Skin of body (tissue), 2 donors: ENCODE measurements around the gene KLHL7. TPM values are rescaled to one million over a fixed set of nuclear protein-coding genes. Genes with fewer than 3 reads are reported as not detected.
"Not testable (repeated sequence)": the region's sequence is repeated elsewhere in the genome, so short reads cannot be mapped to it uniquely, and the experiment has no call there.

Source experiments
- DNase-seq: peaks from one replicate; lab custom pipeline; 2025; lab: John Stamatoyannopoulos, UW
- total RNA-seq: library from RNA; depleted of rRNA; stranded (reverse); fragments of >200 nt; gene quantifications from one replicate; pipeline ENCODE4 v1.2.3, GENCODE V29; 2014

The KLHL7 gene
- total RNA-seq, 1 donor from 2014 or later: 30.7 TPM

DNA sequence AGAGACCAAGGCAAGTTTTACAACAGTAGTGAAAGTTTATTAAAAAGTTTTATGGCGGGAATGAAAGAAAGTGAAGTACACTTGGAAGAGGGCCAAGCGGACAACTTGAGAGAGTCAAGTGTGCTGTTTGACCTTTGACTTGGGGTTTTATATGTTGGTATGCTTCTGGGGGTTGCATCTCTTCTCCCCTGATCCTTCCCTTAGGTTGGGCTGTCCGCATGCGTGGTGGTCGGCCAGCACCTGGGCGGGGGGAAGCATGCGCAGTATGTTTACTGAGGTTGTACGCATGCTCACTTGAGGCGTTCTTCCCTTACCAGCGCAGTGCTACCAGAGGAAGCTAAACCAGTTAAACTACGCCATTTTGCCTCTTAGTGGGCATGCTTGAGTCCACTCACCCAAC, 108.2 kb downstream of the KLHL7 start:
- no peak for DNase-seq

DNA sequence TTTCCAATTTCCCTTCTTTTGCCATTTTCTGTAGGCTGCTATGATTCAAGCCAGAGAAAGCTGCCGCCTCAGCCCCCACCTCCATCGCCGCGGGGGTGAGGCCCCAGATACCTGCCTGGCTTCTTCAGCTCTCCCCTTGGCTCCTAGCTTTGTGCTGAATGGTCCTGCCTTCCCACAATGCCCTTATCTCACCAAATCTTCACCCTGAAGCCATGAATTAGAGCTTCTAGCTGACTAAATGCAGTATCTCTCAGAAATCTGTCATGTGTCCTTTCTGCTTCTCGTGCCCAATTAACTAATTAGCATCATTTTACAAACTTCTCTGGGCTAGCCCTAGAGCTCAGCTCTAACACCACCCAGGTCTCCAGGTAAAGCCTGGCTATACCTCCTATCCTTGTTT, 108.8 kb downstream of the KLHL7 start:
- no peak for DNase-seq

- no peak for DNase-seq
Measured at GRCh38 chr7:23214938-23215337, 109.4 kb downstream of the KLHL7 start.

DNA sequence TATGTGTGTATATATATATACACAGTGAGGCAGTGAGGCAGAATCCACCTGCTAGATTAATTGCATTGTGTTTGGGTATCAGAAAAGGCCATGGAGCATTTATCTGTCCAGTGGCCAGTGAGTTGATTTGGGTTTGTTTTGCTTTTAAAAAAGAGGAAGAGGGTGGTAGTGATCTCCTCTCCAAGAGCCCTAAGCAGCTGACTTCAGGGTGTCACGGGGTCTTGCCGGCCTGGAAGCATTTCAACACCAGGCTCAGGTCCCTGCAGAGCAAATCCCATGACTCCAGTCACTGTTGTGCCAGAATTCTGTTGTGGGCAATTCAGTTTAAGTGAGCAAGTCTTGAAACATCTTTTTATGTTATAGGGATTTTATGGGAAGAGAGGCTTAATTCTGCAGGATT, 110.4 kb downstream of the KLHL7 start:
- DNase-seq: no peak

DNA sequence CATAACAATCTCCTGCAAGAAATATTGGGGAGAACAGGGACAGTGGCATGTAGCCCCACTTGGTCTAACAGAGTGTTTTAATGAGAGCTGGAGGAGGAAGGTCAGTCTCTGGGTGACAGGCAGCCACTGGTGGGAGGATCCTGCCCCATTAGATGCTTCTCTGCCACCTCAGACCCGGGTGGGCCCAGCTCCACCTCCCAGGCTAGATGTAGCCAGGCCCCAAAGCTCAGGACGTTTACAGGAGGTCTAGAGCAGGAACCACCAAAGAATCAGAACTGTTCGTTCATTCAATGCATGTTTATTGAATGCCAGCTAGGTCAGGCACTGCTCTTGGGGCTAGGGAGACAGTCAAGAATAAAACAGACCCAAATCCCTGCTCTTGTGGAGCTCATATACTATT, 112.6 kb downstream of the KLHL7 start:
- no peak for DNase-seq

- no peak for DNase-seq
Measured at GRCh38 chr7:23220690-23221305, 115.2 kb downstream of the KLHL7 start.

- DNase-seq: no peak
Measured at GRCh38 chr7:23222439-23223030, 117.0 kb downstream of the KLHL7 start.

DNA sequence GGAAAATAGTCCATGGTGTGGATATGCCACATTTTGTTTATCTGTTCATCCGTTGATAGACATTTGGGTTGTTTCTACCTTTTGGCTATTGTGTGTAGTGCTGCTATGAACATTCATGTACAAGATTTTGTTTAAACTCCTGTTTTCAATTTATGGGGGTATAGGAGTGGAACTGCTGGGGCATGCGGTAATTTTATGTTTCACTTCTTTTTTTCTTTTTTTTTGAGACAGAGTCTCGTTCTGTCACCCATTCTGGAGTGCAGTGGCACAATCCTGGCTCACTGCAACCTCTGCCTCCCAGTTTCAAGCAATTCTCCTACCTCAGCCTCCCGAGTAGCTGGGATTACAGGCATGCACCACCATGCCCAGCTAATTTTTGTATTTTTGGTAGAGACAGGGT, 118.8 kb downstream of the KLHL7 start:
- not testable (repeated sequence) for DNase-seq

DNA sequence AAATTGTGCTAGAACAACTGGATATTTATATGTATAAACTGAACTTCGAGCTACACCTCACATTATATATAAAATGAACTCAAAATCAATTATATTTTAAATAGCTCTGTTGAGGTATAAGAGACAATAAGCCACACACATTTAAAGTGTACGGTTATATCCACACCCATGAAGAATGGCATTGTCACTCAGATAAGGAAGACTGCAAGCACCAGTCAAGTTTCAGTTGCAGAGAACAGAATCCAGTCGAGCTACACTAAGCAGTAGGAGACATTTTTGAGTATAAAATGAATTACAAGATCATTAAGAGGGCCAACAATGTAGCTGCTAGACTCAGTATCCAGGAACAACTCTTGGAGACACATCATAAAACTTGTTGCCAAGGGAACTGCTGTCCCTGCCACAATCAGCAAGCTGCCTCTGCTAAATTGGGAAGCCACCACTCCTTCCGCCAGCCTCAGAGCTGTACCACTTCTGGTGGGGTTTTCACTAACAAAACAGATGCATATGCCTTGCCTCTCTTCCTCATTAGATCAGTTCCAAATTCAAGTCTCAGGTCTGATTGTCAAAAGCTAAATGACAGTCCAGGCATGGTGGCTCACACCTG, 121.4 kb downstream of the KLHL7 start:
- no peak for DNase-seq

Other genes with a start within 250 kb of the KLHL7 start
- 50.2 TPM for gene HYCC1, start 91.7 kb upstream of the KLHL7 start, total RNA-seq
- gene NUP42, start 76.3 kb downstream of the KLHL7 start, total RNA-seq: 38.9 TPM
- gene GPNMB, start 141.0 kb downstream of the KLHL7 start, total RNA-seq: 208 TPM
- 41.6 TPM for gene MALSU1, start 193.6 kb downstream of the KLHL7 start, total RNA-seq